NB4 (cell line): ENCODE results near the gene CELA2A.

Experiments used
- POLR2A ChIP-seq: IDR thresholded peaks from 2 replicates; pipeline ENCODE4 v1.6.1; 2011; ENCODE audit warnings: mild to moderate bottlenecking; ENCODE audit not compliant: insufficient read length; ENCODE audit errors: extremely low read depth
- TF ChIP-seq, protein P1 (sequence below): IDR thresholded peaks from one replicate; pipeline ENCODE4 v1.5.1; 2012; ENCODE audit warnings: low read depth, low read length

DNA sequence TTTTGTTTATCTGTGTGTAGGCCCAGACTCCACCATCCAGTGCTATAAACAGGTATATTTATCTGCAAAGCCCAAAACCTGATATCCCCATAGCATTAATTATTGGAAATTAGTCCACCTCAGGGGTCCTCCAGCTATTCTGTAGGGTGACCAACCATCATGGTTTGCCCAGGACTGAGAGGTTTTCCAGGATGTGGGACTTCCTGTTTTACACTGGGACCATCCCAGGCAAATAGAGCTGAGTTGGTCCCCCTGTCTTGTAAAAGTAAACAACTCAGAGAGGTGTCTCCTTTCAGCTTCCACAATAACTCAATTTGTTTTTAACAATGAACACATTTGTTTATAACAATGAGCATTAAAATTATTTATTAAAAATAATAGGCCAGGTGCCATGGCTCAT is 11.6 kb downstream of the CELA2A start:
- TF ChIP-seq, protein P1, sequence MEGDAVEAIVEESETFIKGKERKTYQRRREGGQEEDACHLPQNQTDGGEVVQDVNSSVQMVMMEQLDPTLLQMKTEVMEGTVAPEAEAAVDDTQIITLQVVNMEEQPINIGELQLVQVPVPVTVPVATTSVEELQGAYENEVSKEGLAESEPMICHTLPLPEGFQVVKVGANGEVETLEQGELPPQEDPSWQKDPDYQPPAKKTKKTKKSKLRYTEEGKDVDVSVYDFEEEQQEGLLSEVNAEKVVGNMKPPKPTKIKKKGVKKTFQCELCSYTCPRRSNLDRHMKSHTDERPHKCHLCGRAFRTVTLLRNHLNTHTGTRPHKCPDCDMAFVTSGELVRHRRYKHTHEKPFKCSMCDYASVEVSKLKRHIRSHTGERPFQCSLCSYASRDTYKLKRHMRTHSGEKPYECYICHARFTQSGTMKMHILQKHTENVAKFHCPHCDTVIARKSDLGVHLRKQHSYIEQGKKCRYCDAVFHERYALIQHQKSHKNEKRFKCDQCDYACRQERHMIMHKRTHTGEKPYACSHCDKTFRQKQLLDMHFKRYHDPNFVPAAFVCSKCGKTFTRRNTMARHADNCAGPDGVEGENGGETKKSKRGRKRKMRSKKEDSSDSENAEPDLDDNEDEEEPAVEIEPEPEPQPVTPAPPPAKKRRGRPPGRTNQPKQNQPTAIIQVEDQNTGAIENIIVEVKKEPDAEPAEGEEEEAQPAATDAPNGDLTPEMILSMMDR, result no peak
- no peak for TF ChIP-seq POLR2A
